ENCODE data around the gene IGFBP3.

IGFBP3 gene

GRCh38 chr7:45922810-45923209, 1.7 kb upstream of the IGFBP3 start:
- DNase-seq (ENCODE audit: low spot score) = no peak

DNA sequence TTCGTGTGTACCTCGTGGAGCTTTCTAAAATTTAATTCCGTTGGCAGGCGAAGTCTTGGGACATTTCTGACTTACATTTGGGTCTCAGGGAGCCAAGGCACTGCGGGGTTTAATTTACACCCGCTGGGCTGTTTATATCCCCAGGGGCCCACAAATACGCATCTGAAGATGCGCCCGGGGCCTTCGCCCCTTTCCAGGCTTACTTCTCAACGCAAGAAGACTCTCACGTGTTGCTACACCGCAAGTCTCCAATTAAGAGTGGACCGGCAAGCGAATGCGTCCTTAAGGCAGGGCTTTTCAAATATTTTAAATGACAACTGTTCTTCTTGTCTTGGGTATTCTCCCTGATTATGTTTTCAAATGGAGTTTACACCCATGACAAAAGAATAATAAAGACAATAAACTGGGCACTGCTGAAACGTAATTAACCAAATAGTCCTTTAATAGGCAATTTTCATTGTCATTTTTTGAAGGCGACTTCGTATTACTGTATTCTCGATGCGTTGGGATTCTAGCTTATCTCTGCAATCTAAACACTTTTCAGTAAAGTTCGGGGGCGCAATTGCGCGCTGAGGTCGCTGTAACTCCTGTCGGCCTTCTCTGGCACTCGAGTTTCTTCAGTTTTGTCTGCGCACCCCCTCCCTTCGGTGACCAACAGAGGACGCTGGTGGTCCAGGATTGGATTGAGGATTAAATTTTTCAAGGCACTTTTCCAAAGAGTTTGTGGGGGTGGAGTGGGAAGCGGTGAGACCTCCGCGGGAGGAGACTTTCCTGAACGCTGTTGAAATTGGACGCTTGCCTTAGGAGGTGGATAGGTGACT, 837 bp upstream of the IGFBP3 start:
- peak; percentile 72 for DNase-seq (ENCODE audit: low spot score)

DNA sequence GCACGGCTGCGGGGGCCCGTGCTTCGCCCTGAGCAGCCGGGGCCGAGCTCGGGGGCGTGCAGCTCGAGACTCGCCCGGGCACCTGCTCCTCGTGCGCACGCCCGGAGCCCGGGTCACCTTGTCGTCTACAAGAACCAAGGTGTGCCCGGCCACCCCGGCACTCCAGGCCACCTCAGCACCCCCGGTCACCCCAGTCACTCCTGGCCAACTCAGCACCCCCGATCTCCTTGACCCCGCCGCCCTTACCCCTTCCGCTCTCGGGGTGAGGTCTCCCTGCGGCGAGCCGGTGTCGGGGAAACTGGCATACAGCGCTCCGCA, 268 bp upstream of the IGFBP3 start:
- no peak for DNase-seq (ENCODE audit: low spot score)

GRCh38 chr7:45919993-45920459, 1.0 kb downstream of the IGFBP3 start:
- DNase-seq (ENCODE audit: low spot score) = no peak

- DNase-seq (ENCODE audit: low spot score) = no peak
Measured at GRCh38 chr7:45919231-45919784, 1.8 kb downstream of the IGFBP3 start.

DNA sequence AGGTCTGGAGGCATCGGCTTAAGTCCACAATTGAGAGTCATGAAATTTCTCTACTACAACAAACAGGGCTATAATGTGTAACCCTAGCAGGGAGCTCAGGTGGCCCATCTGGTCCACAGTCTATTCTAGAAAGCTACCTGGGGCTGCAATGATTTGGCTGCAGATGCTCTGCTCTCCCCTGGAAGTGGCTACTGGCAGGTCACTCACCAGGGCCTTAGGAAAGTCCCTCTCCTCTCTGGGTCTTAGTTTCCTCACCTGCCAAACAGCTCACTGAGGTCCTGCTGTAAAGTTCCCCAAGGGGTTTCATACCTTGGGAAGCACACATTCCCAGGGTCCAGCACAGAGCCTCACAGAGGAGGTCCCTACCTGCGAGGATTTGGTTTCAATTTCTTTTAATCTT, 2.5 kb downstream of the IGFBP3 start:
- no peak for DNase-seq (ENCODE audit: low spot score)

DNA sequence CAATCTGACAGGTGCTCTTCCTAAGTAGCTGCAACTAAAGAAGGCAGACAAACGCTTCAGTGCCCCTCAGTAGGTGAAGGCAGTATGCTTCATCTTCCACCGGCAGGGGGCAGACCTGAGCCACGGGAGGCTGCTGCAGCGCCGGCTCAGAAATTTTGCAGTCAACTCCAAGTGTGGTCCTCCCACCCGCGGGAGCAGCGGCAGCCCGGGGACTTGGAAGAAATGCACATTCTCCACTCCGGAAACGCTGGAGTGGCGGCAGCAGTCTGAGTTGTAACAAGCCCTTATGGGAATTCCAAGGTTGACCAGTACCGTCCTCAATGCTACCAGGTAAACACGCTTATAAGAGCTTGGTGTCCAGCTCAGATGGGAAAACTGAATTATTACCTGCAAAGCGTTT, 3.4 kb downstream of the IGFBP3 start:
- DNase-seq (ENCODE audit: low spot score) = peak; percentile 82

DNA sequence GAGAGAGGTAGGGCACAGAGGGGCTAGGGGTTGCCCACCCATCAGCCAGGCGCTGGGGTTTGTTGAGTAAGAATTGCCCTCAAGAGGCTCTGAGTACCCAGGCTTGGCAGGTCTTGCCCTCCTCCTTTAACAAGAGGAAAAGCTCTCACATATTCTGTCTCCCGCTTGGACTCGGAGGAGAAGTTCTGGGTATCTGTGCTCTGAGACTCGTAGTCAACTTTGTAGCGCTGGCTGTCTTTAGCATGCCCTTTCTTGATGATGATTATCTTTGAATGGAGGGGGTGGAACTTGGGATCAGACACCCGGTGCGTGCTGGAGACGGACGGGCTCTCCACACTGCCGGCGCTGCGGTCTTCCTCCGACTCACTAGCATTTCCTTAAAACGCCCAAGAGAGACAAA, 4.0 kb downstream of the IGFBP3 start:
- no peak for DNase-seq (ENCODE audit: low spot score)

- DNase-seq (ENCODE audit: low spot score) = no peak
Measured at GRCh38 chr7:45915606-45916005, 5.5 kb downstream of the IGFBP3 start.

DNA sequence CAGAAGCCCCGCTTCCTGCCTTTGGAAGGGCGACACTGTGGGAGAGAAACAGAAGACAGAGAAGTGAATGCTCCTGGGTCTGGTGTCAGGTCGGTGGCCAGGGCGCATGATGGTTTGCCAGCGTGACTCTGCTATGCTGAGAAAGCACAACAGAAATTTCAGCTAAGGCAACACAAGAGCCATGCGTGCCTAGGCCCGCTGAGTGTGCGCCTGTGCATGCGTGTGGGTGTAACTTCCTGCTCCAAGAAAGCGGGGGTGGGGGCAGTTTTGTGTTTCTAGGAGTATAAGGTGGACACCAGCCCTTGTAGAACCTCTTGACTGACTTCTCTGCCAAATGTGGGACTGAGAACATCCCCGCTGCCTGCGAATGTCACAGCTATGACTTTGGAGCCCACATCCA, 6.2 kb downstream of the IGFBP3 start:
- no peak for DNase-seq (ENCODE audit: low spot score)

DNA sequence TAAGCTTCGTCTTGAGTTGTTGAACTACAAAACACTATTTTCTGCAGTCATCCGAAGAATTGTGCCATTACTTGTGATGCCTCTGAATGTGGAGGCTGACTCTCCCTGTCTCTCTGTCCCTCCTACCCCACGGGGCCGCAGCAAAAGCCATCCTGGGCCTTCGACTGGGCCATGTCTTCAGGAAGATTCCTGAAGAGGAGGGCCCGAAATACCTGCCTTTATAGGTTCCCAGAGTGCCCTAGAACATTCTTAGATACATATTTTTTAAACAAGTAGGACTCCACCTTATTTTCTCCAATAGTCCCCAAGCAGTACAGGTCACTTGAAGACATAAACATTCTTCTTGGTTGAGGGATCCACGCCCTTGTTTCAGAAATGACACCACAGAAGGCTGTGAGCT, 8.1 kb downstream of the IGFBP3 start:
- no peak for DNase-seq (ENCODE audit: low spot score)

DNA sequence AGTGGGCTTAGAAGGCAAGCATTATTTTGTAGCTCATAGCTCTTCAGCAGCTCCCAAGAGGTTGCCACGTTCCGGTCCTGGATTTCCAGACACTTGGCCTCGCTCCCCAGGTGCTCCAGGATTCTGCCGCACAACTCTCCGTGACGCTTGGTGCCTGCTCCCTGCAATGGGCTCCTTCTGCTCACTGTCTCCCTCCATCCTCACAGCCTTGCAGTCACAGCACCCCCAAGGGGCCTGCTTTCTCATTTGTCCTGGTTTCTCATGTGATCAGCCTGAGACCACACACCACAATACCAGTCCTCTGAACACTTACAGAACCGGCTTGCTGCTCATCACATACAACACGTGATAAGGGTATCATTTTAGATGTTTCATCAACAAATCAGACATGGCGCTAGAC, 9.8 kb downstream of the IGFBP3 start:
- no peak for DNase-seq (ENCODE audit: low spot score)

DNA sequence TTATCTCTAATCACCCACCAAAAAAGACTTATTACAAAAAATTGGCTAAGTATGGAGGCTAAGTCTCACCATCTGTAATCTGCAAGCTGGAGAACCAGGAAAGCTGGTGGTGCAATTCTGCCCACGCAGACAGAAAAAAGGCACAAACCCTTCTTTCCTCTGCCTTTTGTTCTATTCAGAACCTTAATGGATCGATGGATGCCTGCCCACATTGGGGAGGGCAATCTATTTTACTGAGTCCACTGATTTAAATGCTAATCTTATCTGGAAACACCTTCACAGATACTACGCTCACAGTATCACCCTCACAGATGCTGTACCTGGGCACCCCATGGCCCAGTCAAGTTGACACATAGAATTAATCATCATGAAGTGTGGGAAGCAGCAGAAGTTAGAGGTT, 10.2 kb downstream of the IGFBP3 start:
- DNase-seq (ENCODE audit: low spot score) = no peak

DNA sequence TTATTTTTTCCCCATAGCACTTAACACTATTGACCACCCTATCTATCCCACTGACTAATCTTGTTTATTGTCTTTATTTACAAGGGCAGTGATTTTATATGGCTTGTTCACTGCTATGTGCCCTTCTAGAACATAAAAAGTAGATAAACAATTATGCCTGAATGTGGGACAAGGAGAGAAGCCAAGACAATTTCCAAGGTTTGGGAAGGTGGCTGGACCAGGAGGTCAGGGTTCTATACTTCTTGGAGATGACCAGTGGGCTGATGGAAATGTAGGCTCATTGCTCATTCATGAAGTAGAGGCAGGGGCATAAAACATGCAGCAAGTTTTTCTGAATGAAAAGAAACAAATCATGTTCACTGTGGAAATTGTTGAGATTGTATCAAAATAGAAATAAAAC, 11.5 kb downstream of the IGFBP3 start:
- DNase-seq (ENCODE audit: low spot score) = no peak

- DNase-seq (ENCODE audit: low spot score) = no peak
Measured at GRCh38 chr7:45902820-45903219, 18.3 kb downstream of the IGFBP3 start.

DNA sequence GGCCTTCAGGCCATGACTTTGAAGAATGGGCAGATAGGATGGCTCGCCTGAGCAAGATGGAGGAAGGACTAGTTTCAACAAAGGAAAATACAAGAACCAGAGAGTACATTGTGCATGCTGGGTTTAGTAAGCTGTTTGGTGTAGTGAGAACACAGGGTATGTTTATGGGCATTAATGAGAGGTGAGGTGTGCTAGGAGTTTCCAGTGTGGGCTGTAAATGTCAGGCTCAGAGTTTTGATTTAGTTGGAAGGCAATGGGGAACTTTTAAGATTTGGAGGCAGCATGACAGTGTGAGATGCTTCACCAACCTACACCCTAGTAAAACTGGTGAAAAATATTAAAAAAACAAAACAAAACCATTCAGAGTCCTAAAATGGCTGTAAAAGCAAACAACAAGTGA, 19.5 kb downstream of the IGFBP3 start:
- no peak for DNase-seq (ENCODE audit: low spot score)

DNA sequence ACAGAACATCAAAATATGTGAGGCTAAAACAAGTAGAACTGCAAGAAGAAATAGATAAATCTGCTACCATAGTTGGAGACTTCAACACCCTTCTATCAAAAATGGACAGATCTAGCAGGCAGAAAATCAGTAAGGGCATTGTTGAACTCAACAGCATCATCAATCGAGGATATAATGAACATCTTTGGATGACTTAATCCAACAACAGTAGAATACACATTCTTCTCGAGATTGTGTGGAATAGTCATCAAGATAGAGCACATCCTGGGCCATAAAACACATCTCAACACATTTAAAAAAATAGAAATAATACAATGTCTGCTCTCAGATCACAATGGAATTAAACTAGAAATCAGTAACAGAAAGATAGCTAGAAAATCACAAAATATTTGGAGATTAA, 22.9 kb downstream of the IGFBP3 start:
- no peak for DNase-seq (ENCODE audit: low spot score)

GRCh38 chr7:45897042-45897690, 23.9 kb downstream of the IGFBP3 start:
- DNase-seq (ENCODE audit: low spot score) = no peak

DNA sequence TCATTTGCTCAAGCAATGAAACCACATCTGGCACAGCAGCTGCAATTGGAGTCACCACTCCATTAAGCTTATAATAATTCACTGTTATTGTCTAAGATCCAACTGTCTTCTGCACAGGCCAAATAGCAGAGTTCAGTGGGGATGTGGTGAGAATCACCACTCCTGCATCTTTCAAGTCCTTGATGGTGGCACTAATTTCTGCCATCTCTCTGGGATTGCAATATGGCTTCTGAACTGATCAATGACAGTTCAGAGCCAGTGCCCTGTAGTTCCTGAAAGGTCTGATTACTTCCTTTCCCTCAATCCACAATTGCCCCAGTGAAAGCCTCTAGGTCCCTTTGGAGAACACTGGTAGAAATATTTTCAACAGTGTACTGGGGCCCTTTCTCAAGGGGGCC, 26.4 kb downstream of the IGFBP3 start:
- no peak for DNase-seq (ENCODE audit: low spot score)

- DNase-seq (ENCODE audit: low spot score) = no peak
Measured at GRCh38 chr7:45893996-45894664, 26.9 kb downstream of the IGFBP3 start.

DNA sequence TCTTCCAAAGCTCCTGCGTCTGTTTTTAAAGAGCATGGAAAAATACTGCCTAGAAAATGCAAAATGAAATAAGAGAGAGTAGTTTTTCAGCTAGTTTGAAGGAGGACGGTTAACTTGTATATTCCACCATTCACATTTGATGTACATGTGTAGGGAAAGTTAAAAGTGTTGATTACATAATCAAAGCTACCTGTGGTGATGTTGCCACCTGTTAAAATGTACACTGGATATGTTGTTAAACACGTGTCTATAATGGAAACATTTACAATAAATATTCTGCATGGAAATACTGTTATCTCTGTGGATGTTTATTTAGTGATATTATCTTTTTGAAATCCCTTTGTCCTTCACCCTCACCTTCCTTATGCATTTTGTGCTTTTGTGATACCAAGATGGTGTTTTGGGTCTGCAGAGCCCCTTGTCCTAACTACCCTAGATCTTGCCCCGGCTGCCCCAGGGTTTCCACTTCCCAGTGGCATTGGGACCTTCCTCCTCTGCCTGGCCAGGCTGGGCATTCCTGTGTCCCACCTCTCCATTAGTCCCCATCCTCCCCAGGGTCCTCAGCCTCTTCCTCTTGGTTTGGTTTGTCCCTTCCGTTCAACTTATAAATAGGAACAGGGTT, 27.6 kb downstream of the IGFBP3 start:
- no peak for DNase-seq (ENCODE audit: low spot score)

DNA sequence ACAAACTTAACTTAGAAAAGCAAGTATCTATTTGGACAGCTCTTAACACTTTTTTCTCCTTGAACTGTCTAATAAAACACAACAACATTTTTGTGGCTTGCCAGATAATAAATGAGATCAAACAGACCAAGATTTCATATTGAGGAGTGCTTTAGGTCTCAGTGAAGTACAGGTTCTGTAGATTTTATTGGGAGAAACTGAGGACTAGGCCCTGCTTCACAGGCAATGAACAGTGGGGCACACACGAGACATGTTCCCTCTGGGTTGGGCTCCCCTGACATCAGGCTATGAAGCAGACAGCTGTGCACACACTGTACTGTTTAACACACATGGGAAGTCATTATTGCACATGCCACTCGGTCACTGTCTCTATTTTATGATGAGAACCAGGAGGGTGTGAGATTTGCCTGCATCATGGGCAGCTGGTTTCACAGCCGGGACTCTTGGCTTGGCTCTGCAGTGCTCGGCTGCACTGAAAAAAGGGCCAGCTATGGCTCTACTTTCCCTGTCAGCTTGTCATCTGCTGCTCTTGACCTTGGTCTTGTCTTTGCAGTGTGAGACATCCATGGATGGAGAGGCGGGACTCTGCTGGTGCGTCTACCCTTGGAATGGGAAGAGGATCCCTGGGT, 28.6 kb downstream of the IGFBP3 start:
- DNase-seq (ENCODE audit: low spot score) = no peak
